Right forelimb (tissue), 1 donor: ENCODE results near the gene LAGE3.

Experiments used
- DNase-seq: peaks from one replicate; pipeline ENCODE4 v3.0.0-alpha.2; 2018

LAGE3 gene

GRCh38 chrX:154431341-154431740, 47.7 kb downstream of the LAGE3 start:
- DNase-seq = no peak

GRCh38 chrX:154430916-154431315, 48.2 kb downstream of the LAGE3 start:
- DNase-seq = no peak

- DNase-seq = no peak
Measured at GRCh38 chrX:154430479-154430878, 48.6 kb downstream of the LAGE3 start.

- DNase-seq = no peak
Measured at GRCh38 chrX:154429711-154430110, 49.4 kb downstream of the LAGE3 start.

- DNase-seq = peak; percentile 93
Measured at GRCh38 chrX:154428176-154429171, 50.6 kb downstream of the LAGE3 start, which contains the start of gene ATP6AP1. Gene ATP6AP1, plus strand, starts transcription at chrX:154428677. Its CDS starts 16 bp downstream, at chrX:154428693.
